SU-DHL-6 (cell line): Measurements from ENCODE around the gene MEGF6.
A peak's percentile ranks its signal among the peaks of the same experiment; 100 is the strongest.

Experiments
- H2AFZ ChIP-seq: fragments of 200-600 bp; sonication (generic); 2 replicates; pipeline ENCODE4 v1.6.1; 2014; ENCODE audit warnings: low read depth, mild to moderate bottlenecking, moderate library complexity, mixed read lengths, antibody characterized with exemption, low read length; ENCODE audit not compliant: severe bottlenecking
- H3F3A ChIP-seq: fragments of 200-600 bp; shearing (Covaris generic); 2 replicates; pipeline ENCODE4 v1.6.0; 2016; ENCODE audit warnings: antibody characterized with exemption, mild to moderate bottlenecking; ENCODE audit not compliant: insufficient read depth
- H3K27ac ChIP-seq: fragments of 200-600 bp; sonication (generic); 2 replicates; pipeline ENCODE4 v1.5.1; 2016; ENCODE audit warnings: low read depth, mild to moderate bottlenecking, low read length, moderate library complexity, mixed read lengths
- H3K27me3 ChIP-seq: fragments of 200-600 bp; sonication (generic), shearing (Covaris generic); 2 replicates; pipeline ENCODE4 v1.6.0; 2014; ENCODE audit warnings: mild to moderate bottlenecking, low read length
- H3K36me3 ChIP-seq: fragments of 200-600 bp; sonication (generic); 2 replicates; pipeline ENCODE4 v1.6.1; 2014; ENCODE audit warnings: mild to moderate bottlenecking, low read length, mixed read lengths
- H3K4me2 ChIP-seq: fragments of 300-600, 200-600 bp; shearing (Covaris generic), sonication (generic); 2 replicates; pipeline ENCODE4 v1.6.0; 2014; ENCODE audit warnings: low read length, low read depth, mild to moderate bottlenecking; ENCODE audit not compliant: poor library complexity, severe bottlenecking
- H3K4me3 ChIP-seq: fragments of 200-600 bp; sonication (generic); 2 replicates; pipeline ENCODE4 v1.5.1; 2014; ENCODE audit warnings: antibody characterized with exemption, low read length, mild to moderate bottlenecking, mixed read lengths; ENCODE audit not compliant: insufficient read depth, poor library complexity, severe bottlenecking
- H3K79me2 ChIP-seq: fragments of 200-600 bp; sonication (generic); 2 replicates; pipeline ENCODE4 v1.6.1; 2014; ENCODE audit warnings: mild to moderate bottlenecking, low read length, moderate library complexity; ENCODE audit not compliant: insufficient read depth
- H3K9ac ChIP-seq: fragments of 200-600 bp; sonication (generic); 2 replicates; pipeline ENCODE4 v1.7.0; 2014; ENCODE audit warnings: mild to moderate bottlenecking, low read length
- H3K9me2 ChIP-seq: fragments of 200-600 bp; sonication (generic); replicated peaks from 2 replicates; pipeline ENCODE4 v1.6.1; 2014; ENCODE audit warnings: low read length; ENCODE audit not compliant: insufficient read depth
- H3K9me3 ChIP-seq: fragments of 200-600 bp; sonication (generic); 2 replicates; pipeline ENCODE4 v1.6.1; 2014; ENCODE audit warnings: low read length, mixed read lengths; ENCODE audit not compliant: insufficient read depth
- H4K20me1 ChIP-seq: fragments of 200-600 bp; sonication (generic); 2 replicates; pipeline ENCODE4 v1.6.1; 2014; ENCODE audit warnings: low read depth, mild to moderate bottlenecking, antibody characterized with exemption, low read length, moderate library complexity, mixed read lengths
- EZH2phosphoT487 ChIP-seq: fragments of 200-600 bp; sonication (generic), shearing (Covaris generic); conservative IDR thresholded peaks from 2 replicates; pipeline ENCODE4 v1.6.1; 2018; ENCODE audit warnings: mild to moderate bottlenecking, antibody characterized with exemption, low read length, moderate library complexity, mixed read lengths
- TF ChIP-seq, protein P1 (sequence below): fragments of 200-600 bp; sonication (generic); IDR thresholded peaks from one replicate; pipeline ENCODE4 v1.5.1; 2017; ENCODE audit warnings: antibody characterized with exemption, mild to moderate bottlenecking, low read length, moderate library complexity; ENCODE audit not compliant: insufficient read depth, poor library complexity, severe bottlenecking

Gene MEGF6

DNA sequence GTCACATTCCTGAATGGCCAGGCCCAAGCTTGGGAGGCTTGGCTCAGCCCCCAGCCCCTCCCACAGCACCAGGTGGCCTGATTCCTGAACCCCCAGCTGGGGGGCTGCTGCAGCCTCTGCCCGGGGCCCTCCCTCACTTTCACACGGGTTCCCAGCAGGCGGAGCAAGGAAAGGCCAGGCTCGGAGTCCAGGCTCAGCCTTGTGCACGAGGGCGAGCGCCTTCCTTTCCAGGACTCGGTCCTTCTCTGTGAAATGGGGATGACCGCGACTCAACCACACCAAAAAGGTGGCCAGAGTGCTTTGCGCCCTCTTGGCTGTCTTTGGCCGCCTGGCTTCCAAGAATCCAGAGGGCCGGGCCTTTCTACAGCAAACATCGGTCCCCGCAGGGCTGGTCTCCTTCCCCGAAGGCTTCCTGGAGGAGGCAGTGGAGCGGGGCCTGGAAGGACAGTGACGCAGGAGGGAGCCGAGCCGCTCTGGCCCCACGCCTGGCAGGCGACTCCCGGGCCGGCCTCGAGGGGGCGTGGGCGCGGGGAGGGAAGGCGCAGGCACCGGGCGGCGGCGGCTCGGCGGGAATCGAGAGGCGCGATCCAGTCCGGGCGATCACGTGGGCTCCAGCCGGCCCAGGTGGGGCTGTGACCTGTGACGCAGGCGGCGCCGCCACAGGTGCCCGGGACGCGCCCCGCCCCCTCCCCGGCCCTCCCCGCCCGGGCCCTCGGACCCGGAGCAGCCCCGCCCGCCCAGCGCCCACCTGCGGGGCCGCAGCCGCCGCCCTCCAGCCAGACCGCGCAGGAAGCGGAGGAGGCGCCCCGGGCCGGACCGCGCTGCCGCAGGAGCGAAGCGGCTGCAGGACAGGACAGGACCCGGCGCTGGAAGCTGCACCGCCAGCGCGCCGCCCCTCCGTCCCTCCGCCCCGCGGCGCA, 157.2 kb downstream of the MEGF6 start, which contains the start of gene ARHGEF16:
Gene ARHGEF16, plus strand, starts transcription at position 775 of the 920 bp plus-strand sequence. CDS start 8,420 bp downstream, outside the sequence.
- H3K9me3 ChIP-seq: no peaks in the 10 kb centered on the region
- no peaks in the 10 kb centered on the region for H3K79me2 ChIP-seq
- H3K4me2 ChIP-seq: no peak within 1 kb of the TSS
- TF ChIP-seq EZH2phosphoT487: no peak
- TF ChIP-seq, protein P1, sequence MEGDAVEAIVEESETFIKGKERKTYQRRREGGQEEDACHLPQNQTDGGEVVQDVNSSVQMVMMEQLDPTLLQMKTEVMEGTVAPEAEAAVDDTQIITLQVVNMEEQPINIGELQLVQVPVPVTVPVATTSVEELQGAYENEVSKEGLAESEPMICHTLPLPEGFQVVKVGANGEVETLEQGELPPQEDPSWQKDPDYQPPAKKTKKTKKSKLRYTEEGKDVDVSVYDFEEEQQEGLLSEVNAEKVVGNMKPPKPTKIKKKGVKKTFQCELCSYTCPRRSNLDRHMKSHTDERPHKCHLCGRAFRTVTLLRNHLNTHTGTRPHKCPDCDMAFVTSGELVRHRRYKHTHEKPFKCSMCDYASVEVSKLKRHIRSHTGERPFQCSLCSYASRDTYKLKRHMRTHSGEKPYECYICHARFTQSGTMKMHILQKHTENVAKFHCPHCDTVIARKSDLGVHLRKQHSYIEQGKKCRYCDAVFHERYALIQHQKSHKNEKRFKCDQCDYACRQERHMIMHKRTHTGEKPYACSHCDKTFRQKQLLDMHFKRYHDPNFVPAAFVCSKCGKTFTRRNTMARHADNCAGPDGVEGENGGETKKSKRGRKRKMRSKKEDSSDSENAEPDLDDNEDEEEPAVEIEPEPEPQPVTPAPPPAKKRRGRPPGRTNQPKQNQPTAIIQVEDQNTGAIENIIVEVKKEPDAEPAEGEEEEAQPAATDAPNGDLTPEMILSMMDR: no peak
- no peak within 1 kb of the TSS for H2AFZ ChIP-seq
- H4K20me1 ChIP-seq: no peaks in the 10 kb centered on the region
- no peak within 1 kb of the TSS for H3K27ac ChIP-seq
- H3K4me3 ChIP-seq: no peak within 1 kb of the TSS
- H3K27me3 ChIP-seq: no peaks in the 10 kb centered on the region
- no peaks in the 10 kb centered on the region for H3K36me3 ChIP-seq
- no peak within 1 kb of the TSS for H3K9ac ChIP-seq
- H3K9me2 ChIP-seq: no peaks in the 10 kb centered on the region
- no peaks in the 10 kb centered on the region for H3F3A ChIP-seq

DNA sequence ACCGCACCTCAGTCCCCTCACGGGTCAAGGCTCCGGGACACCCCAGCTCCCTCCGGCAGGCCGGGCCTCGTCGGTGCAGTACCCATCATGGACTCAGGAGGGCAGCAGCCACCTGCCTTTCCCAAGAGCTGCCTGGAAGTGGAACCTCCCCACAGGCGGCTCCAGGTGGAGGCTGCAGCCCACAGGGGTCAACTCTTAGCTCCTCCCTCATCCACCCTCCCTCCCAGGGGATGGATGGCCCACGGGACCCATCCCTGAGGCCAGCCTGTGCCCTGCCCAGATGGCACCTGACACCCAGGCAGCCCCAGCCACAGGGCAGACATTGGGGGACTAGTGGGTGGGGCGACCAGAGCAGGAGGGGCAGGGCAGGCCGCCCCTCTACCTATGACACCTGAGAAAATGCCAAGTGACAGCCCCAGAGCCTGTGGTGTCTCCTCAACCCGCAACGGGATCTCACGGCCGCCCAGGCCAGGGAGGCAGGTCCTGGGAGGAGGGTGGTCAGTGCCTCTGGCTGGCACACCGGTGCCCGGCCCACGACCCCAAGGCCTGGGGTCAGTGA, 158.0 kb downstream of the MEGF6 start:
- TF ChIP-seq, protein P1: peak; percentile 20
- TF ChIP-seq EZH2phosphoT487: no peak
- Histone ChIP-seq H3K4me2 (no peak overlapping the region), H3K79me2 (no peaks in the 10 kb centered on the region), H4K20me1 (no peaks in the 10 kb centered on the region), H3K9ac (no peak overlapping the region), H3K36me3 (no peaks in the 10 kb centered on the region), H3K4me3 (no peak overlapping the region), H3F3A (no peaks in the 10 kb centered on the region), H2AFZ (no peak overlapping the region), H3K9me3 (no peaks in the 10 kb centered on the region), H3K9me2 (no peaks in the 10 kb centered on the region), H3K27me3 (no peaks in the 10 kb centered on the region), H3K27ac (no peak overlapping the region)

DNA sequence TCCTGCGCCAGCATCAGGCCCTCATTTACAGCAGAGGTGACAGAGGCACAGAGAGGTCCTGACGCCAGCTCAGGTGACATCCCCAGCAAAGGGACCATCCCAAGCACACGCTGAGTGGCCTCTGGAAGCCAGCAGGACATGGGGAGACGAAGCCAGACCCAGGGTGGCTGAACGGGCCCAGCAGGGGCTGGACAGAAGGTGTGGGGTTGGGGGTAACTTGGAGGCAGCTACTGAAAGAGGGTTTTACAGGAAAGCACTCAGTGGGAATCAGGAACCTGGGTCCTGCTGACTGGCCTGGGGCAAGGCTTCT, 158.5 kb downstream of the MEGF6 start:
- Histone ChIP-seq H3F3A (no peaks in the 10 kb centered on the region), H3K79me2 (no peaks in the 10 kb centered on the region), H3K4me3 (no peak overlapping the region), H3K9ac (no peak overlapping the region), H3K27ac (no peak overlapping the region), H4K20me1 (no peaks in the 10 kb centered on the region), H3K9me3 (no peaks in the 10 kb centered on the region), H3K36me3 (no peaks in the 10 kb centered on the region), H3K9me2 (no peaks in the 10 kb centered on the region), H3K27me3 (no peaks in the 10 kb centered on the region), H2AFZ (no peak overlapping the region), H3K4me2 (no peak overlapping the region)
- TF ChIP-seq EZH2phosphoT487: no peak
- TF ChIP-seq, protein P1: no peak
